ENCODE data around the gene OAS2.

Gene OAS2, protein sequence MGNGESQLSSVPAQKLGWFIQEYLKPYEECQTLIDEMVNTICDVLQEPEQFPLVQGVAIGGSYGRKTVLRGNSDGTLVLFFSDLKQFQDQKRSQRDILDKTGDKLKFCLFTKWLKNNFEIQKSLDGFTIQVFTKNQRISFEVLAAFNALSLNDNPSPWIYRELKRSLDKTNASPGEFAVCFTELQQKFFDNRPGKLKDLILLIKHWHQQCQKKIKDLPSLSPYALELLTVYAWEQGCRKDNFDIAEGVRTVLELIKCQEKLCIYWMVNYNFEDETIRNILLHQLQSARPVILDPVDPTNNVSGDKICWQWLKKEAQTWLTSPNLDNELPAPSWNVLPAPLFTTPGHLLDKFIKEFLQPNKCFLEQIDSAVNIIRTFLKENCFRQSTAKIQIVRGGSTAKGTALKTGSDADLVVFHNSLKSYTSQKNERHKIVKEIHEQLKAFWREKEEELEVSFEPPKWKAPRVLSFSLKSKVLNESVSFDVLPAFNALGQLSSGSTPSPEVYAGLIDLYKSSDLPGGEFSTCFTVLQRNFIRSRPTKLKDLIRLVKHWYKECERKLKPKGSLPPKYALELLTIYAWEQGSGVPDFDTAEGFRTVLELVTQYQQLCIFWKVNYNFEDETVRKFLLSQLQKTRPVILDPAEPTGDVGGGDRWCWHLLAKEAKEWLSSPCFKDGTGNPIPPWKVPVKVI

DNA sequence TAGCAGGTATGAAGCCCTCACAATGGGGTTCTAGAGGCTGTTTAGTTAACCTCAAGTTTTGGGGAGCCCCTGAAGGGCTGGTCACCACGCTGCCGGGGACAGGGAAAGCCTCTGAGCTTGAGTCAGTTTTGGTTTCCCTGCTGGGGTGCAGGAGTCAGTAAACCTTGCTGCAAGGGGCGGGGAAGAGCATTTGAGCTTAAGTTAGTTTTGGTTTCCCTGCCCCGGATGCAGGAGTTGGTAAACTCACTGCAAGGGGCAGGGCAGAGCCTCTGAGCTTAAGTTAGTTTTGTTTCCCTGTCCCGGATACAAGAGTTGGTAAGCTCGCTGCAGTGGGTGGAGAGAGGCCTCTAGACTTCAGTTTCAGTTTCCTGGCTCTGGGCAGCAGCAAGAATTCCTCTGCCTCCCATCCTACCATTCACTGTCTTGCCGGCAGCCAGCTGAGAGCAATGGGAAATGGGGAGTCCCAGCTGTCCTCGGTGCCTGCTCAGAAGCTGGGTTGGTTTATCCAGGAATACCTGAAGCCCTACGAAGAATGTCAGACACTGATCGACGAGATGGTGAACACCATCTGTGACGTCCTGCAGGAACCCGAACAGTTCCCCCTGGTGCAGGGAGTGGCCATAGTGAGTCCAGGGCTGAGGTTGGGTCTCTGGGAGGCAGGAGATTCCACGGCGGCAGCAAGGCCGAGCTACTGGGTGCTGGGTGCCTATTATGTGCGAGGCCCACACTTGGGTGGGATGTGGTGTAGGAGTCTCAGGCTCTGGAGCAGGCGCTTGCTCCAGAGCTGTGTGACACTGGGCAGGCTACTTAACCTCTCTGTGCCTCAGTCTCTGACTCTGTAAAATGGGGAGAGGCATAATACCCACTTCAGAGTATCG is at the start of gene OAS2:
Gene OAS2, plus strand, starts transcription at position 357 of the 878 bp plus-strand sequence. Its CDS starts 90 bp downstream, at position 447.
- peak; percentile 58 for DNase-seq (ENCODE audit: low read depth, low spot score)

DNA sequence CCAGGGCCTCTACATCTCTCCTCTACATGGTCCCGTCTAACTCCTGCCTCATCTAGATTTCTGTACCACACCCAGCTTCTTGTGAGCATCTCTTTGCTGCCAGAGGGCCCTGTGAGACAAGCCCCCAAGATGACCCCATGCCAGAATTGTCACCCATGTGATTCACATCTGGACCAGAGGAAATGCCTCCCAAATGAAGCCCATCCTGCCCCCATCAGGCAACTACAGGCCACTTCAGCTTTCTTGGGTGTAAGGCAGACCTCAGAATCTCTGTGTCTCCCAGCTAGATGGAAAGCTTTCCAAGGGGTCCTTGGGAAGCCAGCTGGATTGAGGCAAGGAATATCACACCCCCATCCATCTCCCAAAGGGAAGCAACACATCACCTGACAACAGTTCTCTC is 49.3 kb upstream of the OAS2 start:
- DNase-seq (ENCODE audit: low read depth, low spot score): no peak

DNA sequence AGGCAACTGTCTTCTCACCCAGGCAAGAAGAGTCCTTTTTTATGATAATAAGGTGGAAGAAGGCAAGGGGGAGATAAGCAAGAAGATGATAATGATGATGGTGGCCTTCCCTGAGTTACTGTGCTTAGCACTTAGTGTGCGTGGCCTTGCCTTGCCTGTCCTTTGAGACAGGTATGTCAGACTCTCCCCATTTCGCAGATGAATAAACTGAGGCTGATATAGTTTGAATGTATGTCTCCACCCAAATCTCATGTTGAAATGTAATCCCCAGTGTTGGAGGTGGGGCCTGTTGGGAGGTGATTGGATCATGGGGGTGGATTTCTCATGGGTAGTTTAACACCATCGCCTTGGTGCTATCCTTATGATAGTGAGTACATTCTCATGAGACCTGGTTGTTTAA is 48.6 kb upstream of the OAS2 start:
- no peak for DNase-seq (ENCODE audit: low read depth, low spot score)

DNA sequence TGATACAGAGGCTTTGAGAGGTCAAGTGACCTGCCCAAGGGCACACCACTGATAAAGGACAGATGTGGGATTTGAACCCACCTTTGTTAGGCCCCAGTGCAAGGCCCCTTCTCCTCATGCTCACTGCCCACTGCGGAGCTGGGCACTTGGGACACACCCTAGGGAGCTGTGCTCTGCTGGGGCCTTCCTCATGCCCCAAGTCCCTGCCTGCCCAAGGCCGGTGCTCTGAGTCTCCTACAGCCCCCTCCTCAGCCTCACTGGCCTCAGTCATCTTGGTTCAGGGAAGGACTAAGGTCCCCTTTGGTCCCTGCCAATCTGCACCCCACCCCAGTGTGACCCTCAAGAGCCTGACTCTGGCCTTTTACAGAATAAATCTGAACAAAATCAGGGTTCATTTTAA is 48.0 kb upstream of the OAS2 start:
- no peak for DNase-seq (ENCODE audit: low read depth, low spot score)

DNA sequence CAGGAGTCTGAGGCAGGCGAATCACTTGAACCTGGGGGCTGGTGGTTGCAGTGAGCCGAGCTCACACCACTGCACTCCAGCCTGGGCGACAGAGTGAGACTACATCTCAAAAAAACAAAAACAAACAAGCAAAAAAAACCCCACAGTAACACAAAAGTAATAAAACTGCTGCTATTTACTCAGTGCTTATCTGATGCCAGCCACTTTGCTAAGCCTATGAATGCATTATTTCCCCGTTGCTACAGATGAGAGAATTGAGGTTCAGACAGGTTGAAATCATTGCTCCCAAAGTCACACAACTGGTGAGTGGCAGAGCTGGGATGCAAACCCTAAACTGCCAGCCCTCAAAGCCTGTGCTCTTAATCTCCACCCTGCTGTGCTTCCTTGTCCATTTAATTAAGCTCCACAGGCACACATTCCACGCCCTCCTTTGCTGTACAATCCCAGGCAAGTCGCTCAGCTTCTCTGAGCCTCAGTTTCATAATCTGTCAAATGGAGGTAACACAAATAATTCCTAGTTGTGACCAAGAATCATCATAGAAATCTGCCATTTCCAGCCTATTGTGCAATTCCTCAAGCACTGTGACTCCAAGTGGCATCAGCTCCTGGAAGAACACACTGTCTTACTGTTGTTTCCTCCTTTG is 45.7 kb upstream of the OAS2 start:
- DNase-seq (ENCODE audit: low read depth, low spot score): no peak

DNA sequence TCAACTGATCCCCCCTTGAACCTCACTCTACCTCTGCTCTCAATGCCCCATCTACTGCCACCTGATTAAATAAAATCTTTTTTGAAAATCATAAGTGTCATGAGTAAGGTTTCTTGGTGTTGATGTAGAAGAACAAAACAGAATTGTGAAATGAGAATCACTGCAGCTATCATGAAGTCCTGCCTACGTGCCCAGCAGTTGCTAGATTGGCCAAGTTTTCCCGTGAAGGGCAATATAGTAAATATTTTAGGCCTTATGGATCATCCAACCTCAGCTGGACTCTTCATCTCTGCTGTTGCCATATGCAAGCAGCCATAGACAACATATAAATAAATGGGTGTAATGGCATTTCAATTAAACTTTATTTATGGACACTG is 45.2 kb upstream of the OAS2 start:
- no peak for DNase-seq (ENCODE audit: low read depth, low spot score)

DNA sequence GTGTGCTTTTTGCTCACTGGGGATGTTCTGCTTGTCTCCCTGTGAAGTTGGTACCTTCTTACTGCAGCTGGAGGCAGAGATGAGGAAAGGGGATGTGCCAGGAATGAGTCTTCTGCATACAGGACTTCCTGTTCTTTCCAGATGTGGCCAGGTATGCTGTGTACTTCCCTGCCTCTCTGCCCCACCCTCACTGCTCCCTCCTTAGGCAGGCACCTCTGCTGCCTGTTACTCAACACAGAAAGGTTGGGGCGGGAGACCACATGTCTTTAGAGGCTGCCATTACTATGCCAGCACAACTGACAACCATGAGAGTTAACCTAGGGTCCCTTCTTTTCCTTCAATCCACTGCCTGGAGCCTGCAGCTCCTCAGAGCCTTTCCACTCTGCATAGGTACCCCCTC is 42.1 kb upstream of the OAS2 start:
- no peak for DNase-seq (ENCODE audit: low read depth, low spot score)

DNA sequence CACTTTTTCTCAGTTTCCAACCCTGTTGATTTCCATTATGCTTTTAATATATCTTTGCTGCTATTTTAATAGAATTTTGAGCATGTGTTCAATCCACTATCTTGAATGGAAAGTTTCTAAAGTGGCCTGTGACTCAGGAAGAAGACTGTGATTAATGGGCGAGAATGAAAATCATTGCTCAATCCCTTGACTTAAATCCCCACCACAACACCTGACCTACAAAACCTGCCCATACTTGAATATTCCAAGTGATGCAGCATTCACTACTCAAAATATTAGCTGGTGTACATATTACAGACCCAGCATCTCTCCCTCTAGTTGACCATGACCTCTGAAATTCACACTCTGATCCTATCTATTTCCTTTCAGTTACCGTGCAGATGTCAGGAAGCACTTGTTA is 41.4 kb upstream of the OAS2 start:
- DNase-seq (ENCODE audit: low read depth, low spot score): no peak

DNA sequence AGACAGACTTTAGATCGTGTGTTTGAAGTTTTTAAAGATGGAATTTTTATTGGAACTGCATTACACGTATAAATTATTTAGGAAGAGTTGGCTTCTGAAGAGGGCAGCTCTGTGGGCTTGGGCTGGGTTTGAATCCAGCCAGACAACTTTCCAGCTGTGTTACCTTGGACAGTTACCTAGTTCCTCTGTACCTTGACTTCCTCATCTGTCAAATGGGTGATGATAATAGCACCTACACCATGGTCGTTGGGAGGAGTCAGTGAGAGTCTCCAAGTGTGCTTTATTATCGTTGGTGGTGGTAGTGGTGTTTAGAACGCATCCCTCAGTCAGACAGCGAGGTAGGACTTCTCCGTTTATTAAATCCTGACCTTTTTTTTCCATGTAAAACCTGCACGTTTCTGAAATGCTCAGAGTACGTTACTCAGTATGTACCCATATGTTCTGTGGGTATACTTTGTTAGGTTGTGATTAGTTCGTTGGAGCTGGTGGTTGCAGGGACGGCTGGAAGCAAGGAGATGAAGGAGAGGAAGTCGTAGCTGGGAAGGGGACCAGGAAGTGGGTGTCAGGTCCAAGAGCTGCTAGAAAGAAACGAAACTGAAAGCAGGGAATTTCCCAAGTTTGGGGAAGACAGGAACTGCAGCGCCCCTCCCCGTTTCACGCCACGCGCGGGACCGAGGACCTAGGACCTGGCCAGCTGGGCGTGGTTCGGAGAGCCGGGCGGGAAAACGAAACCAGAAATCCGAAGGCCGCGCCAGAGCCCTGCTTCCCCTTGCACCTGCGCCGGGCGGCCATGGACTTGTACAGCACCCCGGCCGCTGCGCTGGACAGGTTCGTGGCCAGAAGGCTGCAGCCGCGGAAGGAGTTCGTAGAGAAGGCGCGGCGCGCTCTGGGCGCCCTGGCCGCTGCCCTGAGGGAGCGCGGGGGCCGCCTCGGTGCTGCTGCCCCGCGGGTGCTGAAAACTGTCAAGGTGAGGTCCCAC is 40.3 kb upstream of the OAS2 start, which contains the start of gene OAS3:
Gene OAS3, plus strand, starts transcription at position 734 of the 979 bp plus-strand sequence. Its CDS starts 57 bp downstream, at position 791.
- no peak for DNase-seq (ENCODE audit: low read depth, low spot score)

DNA sequence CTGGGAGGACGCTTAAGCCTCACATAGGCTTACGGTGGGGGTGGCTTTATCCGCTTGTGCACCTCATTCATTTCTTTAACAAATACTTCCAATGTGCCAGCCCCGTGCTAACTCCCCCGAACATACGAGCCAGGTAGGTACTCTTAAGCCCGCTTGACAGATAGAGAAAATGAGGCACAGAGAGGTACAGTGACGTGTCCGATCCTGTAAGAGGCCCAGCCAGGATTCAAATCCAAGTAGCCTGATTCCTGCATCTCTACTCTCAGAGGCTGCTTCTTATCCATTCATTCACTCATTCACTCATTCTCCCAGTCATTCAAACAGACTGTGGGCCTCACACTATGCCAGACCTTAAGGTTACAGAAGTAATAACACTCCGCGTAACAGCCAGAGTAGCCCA is 39.6 kb upstream of the OAS2 start:
- no peak for DNase-seq (ENCODE audit: low read depth, low spot score)

DNA sequence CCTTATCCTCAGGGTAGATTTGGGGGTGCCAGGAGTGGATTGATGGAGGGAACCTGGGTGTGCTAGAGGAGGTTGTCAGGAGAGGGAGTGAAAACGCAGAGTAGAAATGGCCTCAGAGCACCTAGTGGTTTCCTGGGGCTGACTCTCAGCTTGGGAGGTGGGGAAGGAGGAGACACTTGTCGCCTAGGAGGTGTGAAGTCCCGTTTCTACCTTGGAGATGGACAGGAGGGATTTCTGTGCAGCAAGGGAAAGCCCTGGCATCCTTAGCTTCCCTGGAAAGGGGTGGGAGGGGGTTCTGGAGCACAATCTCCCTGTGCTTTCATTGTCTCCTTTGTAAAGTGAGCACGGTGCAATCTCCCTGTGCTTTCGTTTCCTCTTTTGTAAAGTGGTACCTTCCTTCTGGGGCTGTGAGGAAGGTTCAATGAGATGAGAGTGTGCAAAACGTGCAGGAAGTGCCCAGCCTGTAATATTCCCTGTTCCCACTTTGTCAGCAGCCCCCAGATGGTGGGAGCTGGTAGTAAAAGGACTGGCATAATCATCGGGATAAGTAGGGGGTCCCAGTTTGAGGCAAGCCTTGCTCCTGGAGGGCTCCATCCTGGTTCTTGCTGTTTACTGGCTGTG is 38.4 kb upstream of the OAS2 start:
- no peak for DNase-seq (ENCODE audit: low read depth, low spot score)

DNA sequence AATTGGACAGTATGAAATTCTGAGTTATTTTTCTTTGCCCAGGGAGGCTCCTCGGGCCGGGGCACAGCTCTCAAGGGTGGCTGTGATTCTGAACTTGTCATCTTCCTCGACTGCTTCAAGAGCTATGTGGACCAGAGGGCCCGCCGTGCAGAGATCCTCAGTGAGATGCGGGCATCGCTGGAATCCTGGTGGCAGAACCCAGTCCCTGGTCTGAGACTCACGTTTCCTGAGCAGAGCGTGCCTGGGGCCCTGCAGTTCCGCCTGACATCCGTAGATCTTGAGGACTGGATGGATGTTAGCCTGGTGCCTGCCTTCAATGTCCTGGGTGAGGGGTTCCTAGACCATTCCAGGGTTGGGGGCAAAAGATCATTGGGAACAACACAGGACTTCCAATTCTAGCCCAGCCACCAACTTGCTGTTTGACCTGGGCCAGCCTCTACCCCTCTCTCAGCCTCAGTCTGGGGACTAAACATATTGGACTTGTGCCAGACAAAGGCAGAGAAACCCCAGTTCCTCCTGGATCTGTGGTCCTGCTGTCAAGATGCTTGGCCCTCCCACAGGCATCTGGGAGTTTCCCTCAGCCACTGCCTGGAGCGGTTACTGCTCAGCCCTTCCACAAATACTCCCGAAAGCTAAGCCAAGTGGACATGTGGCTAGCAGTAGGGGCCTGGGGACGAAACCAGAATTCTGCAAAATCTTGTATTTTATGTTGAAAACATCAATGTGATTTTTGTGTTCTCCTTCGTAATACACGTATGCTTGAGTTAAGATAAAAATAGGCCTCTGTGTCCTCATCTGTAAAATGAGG is 36.6 kb upstream of the OAS2 start:
- no peak for DNase-seq (ENCODE audit: low read depth, low spot score)

DNA sequence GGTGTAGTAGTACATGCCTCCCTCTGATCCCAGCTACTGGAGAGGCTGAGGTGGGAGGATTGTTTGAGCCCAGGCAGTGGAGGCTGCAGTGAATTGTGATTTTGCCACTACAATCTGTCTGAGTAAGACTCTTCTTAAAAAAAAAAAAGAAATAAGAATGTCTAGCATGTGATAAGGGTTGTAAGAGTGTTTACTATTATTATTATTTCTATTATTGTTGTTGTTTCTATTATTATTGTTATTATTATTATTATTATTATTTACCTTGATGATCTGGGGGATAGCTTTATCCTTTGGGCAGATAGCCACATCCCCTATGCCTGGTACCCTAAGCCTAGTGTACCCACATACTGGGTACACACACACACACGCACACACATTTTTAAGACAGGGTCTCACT is 35.7 kb upstream of the OAS2 start:
- DNase-seq (ENCODE audit: low read depth, low spot score): no peak

DNA sequence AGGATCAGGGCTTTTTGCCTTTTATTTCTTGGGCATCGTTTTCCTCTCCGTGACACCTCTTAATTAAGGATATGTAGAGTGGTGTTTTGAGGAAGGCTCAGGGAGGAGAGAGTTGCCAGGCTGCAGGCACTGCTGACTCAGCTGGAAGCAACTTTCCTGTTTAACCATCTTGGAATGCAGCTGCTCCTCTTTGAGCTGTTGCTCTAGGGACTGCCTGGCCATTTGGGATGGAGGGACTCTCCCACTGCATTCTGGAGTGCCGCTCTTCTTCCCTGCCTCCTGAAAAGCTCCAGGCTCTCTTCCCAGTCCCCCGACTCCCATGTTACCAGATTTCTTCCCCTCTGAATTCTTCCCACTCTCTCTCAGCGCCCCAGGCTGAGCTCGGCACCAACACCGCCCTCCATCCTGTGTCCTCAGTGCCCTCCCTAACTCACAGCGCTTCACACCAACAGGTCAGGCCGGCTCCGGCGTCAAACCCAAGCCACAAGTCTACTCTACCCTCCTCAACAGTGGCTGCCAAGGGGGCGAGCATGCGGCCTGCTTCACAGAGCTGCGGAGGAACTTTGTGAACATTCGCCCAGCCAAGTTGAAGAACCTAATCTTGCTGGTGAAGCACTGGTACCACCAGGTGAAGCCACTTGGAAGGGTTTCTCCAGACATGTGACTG is 34.2 kb upstream of the OAS2 start:
- DNase-seq (ENCODE audit: low read depth, low spot score): no peak

DNA sequence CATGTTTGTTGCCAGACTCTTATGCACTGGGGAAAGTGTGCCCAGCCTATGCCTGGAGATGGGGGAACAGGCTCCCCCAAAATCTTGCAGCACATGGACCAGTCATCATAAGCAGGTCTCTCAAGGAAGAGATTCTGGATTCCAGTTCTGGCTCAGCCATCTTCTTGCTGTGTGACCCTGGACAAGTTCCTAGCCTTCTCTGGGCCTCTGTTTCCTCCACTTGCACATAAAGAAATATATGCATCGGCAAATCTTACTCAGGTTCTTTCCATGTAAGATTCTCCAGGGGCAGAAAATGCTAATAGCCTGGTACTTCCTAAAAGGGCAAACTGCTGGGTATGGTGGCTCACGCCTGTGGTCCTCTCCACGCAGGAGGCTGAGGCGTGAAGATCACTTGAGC is 32.8 kb upstream of the OAS2 start:
- no peak for DNase-seq (ENCODE audit: low read depth, low spot score)

DNA sequence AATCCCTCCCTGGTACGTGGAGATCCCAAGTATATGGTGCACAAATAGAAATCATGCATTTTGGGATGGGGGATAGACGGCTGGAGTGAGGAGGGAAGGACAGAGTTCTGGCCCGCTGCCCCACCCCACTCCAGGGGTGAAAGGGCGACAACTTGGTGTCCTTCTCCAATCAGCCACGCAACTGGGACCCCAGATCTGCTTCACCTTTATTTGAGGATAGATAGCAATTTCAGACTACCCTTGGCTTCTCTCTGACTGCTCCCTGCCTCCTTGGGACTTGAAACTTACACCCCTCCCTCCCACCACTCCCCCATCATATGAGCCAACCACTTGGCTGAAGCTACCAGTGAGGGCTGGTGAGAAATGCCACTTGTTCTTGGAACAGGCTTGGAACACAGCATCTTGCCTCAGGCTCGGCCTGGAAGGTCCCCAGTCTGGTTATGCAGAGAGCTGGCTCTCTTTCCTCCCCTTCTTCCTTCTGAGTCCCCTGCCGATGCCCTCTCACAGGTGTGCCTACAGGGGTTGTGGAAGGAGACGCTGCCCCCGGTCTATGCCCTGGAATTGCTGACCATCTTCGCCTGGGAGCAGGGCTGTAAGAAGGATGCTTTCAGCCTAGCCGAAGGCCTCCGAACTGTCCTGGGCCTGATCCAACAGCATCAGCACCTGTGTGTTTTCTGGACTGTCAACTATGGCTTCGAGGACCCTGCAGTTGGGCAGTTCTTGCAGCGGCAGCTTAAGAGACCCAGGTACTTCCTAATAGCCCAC is 31.9 kb upstream of the OAS2 start:
- no peak for DNase-seq (ENCODE audit: low read depth, low spot score)

DNA sequence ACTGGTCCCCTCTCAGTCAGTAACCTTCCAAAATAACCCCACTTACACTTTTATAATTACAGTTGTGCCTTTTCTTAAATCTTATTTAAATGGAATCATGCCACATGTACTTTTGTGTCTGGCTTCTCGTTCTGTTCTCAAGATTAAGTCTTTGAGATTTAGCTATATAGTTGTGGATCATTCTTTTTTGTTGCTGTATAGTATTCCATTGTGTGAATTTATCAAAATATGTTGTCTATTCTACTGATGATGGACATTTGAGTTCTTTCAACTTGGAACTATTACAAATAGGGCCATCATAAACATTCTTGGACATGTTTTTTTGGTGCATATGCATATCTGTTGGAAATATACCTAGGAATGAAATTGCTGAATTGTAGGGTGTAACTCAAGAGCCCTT is 31.0 kb upstream of the OAS2 start:
- DNase-seq (ENCODE audit: low read depth, low spot score): no peak

DNA sequence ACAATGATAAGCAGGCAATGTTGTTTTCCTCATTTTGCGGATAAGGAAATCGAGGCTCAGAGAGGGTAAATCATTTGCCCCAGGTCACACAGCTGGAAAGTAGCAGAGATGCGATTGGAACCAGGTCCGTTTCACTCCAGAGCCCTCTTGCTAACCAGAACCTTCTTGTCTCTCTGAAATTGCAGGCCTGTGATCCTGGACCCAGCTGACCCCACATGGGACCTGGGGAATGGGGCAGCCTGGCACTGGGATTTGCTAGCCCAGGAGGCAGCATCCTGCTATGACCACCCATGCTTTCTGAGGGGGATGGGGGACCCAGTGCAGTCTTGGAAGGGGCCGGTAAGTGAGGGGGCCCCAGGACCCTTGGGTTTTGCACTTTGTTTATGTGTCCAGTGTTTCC is 30.6 kb upstream of the OAS2 start:
- no peak for DNase-seq (ENCODE audit: low read depth, low spot score)
